NCI-H446 (cell line): Measurements from ENCODE around the gene MAGOH.
A peak's percentile ranks its signal among the peaks of the same experiment; 100 is the strongest.
"Not testable (repeated sequence)": the region's sequence is repeated elsewhere in the genome, so short reads cannot be mapped to it uniquely, and the experiment has no call there.

Experiments used
- DNase-seq, 2 experiments: peaks; one replicate each; lab custom pipeline; 2025; lab: John Stamatoyannopoulos, UW

Gene MAGOH

DNA sequence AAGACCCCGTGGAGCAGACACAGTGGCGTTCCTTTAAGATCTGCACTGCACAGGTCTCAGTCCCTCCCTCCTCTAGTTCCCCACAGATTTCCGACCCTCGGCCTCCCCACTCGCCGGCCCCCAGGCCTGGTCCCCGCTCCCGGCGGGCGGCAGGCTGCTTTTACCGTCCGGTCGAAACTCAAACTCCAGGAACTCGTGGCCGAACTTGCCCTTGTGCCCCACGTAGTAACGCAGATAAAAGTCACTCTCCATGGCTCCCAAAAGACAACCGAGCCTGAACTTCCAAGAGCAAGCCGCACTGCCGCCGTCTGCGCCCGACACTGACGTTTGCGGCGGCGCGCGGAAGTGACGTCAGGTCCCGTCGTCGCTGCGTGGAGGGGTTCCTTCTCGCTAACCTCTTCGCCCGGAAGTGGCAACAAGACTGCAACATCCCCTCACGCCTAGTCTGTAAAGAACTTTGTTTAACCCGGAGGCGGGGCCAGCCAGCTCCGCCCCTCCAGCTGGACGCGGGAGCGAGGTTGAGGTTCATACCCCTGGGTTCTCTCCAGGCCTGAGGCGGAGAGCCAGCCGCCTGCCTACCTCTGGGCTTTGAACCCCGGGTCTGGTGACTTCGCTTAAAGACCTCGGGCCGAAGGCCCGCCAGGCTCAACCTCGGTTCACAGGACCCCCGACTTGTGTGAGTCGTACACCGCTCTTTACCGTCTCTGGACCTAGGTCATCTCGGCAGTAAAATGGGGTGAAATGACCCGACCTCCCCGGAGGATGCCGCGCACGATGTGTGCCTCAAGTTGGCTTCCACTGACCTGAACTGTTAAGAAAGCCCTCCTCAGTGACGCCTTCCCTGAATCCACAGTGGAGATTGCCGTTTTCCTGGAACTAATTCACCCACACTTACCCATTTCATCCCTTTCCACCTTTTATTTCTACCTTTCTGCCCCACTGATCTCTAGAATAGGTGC lies at the start of gene MAGOH:
Gene MAGOH (minus strand): TSS at position 322 of the 959 bp plus-strand sequence. CDS start 70 bp downstream, at position 252.
- peak; percentile 95 to 98 for DNase-seq

GRCh38 chr1:53286955-53287354 lies 48.6 kb upstream of the MAGOH start:
- DNase-seq = peak in 1 of 2 experiments; percentile 72

DNA sequence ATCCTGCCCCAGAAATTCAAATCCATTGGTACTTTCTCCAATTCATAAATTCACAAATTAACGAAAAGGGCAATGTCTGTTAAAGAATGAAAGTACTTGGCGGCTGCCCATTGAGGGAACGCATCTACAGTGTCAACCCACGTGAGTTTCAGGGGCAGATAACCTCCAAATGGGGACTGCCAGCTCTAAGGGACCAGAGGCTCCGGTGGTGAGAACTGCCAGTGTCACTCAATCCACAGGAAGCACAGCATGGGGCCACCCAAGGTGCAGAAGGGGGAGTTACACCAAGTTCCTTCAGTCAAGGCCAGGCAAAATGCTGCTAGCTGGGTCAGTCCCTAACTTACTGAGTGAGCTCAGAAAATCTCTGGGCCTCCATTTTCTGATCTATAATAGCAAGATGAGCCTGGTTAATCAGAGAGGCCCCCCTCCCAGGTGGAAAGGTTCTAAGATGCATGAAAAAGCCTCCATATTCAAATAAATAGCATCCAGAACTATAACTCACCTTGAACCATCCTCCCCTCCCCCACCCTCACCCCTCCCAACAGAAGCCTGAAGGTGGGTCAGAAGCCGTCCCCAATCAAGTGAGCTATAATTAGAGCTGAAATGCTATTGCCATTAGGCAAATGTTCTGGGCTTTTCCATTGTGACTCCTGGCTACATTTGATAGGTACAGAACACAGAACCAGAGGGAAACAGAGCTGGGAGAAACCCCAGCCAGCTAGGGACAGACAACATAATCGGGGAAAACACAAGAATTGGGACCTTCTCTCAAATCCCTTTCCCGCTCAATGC lies 47.8 kb upstream of the MAGOH start:
- no peak for DNase-seq

DNA sequence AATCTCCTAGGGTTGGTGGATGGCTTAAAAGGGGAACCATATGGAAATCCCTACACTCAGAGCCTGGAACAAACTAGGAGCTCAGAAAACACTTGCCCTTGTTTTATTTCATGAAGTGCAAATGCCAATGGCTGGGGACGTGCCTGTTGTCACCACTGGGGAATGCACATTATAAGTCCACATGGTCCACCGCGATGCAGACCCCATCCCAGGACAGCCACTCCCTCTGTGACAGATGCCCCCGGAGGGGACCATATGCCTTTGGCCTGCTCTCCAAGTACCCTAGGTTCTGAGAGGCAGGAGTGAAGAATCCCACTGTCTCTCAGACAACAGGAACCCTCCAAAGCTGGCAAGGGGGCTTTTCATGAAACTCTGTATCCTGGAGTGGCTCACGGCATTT lies 47.2 kb upstream of the MAGOH start:
- DNase-seq = no peak

DNA sequence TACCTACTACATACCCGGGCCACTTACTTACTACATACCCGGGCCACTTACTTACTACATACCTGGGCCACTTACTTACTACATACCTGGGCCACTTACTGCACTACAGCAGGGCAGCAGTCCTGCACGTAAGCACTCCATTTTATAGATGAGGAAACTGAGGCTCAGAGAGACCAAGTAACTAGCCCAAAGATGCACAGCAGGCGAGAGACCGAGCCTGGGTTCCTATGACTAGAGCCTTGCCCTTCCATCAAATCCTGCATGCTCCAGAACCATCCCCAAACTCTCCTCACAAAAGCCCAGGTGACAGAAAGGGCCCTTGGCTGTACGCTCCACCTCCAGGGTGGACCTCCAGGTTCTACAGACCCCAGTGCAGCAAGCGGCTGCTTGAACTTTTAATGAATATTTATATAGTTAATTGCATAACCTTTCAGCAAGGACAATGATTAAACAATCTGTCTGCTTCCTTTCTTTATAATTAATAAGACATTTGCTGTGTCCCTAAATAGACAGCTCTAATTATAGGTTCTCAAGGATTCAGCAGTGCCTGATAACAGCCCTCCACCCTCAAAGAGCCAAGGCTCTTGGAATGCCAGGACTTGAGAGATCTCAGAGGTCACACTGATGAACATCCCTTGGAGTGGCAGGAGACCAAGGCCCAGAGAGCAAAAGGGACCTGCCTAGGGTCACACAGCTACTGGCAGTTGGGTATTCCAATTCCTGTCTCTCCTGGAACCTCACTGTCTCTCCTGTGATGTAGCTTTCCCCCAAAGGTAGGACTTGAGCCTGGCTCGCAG lies 46.1 kb upstream of the MAGOH start:
- DNase-seq = no peak

DNA sequence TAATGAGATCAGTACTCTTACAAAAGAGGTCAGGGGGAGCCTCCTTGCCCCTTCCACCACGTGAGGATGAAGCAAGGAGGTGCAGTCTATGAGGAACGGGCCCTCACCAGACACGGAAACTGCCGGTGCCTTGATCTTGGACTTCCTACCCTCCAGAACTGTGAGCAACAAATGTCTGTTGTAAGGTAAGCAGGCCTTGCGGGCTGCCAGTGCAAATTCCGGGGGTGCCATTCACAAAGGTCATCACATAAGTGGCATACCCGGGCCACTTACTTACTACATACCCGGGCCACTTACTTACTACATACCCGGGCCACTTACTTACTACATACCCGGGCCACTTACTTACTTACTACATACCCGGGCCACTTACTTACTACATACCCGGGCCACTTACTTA lies 44.8 kb upstream of the MAGOH start:
- not testable (repeated sequence) for DNase-seq

GRCh38 chr1:53281133-53281532 lies 42.8 kb upstream of the MAGOH start:
- peak in 1 of 2 experiments; percentile 44 for DNase-seq

DNA sequence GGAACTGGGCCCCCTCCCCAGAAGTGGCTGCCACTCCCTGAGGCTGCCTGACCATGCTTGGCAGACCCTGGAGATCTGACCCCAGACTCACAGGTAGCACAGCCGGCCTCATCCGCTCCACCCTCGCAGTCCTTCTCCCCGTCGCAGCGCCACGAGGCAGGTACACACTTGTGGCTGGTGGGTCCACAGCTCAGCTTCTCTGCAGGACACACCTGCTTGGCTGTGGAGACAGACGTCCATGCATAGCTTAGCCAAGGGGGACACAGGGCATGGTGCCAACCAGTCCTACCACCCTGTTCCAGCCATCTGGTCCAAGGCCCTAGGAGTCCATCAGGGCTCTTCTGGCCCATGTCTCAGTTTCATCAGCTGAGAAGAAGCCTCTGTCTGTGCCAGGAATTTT lies 42.2 kb upstream of the MAGOH start:
- peak in 1 of 2 experiments; percentile 67 for DNase-seq

DNA sequence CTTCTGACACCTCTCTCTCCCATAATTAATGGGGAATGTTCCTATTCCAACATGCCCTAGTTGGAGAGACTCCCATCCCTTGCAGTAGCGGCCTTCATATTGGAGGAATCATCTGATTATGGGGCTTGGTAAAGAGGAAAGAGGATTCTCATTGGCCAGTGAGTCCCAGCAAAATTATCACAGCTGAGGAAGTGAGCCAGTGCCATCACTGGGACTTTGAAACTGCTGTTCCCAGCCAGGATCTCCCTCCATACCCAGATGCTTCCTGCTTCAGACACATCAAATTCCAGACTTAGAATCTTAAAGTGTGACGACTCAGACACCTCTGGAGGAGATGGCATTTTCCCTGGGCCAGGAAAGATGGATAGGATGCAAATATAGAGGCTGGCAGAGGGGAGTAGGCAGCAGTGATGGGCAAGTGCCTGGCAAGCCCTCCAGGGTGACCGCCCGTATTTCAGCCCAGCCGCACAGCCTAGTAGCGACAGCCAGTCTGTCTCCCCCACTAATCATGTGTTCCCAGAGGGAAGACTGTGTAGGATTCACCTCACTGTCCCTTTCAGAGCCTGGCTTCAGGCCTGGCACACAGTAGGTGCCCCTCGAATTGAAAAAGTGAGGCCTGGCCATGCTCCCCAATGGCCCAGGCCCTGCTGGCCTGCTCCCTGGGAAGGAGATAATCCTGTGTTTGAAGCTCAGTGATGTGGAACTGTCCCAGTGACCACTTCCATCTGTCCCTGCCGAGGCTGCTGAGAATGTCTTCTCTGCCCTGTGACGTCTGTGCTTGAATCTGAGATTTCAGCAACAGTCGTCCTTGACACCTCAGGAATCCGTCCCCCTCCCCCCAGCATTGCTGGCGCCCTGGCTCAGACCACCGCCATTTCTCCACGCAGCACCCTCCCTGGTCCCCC lies 41.2 kb upstream of the MAGOH start:
- peak in 1 of 2 experiments; percentile 14 for DNase-seq

- DNase-seq = peak in 1 of 2 experiments; percentile 65
Observed at GRCh38 chr1:53278298-53278725, 40.0 kb upstream of the MAGOH start.

DNA sequence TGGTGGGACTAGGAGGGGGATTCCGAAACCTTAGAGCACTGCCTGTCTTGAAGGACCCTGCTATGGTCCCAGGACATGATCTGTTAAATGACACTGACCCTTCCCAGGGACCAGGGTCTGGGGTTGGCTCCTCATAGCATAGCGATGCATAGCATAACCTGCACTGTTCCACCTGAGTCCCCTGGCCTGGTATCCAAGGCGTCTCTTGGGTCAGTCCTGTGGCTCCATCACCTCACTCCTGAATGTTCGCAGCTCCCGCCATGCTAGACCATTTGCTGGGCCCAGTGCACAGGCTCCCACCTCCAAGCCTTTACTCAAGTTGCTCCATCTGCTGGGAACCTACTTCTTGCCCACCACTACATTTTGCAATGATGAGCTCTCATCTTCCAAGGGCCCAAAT lies 39.0 kb upstream of the MAGOH start:
- no peak for DNase-seq

GRCh38 chr1:53276902-53277281 lies 38.6 kb upstream of the MAGOH start:
- no peak for DNase-seq

GRCh38 chr1:53276153-53276901 lies 38.0 kb upstream of the MAGOH start:
- peak in 1 of 2 experiments; percentile 15 for DNase-seq

DNA sequence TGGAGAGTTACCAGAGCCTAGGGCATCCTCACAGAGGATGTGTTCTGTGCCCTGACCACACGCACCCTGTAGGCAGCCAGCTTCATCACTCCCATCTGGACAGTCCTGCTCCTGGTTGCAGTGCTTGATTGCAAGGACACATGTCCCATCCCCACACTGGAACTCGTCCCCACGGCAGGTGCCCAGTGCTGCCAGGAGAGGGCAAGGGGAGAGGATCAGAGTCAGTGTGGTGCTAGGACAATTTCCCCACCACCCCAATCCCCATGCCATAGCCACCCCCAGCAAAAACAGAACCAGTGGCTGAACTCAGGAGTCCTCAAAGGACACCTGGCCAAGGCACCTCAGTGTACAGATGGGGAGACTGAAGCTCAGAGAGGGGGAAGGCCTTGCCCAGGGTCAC lies 37.2 kb upstream of the MAGOH start:
- no peak for DNase-seq

- no peak for DNase-seq
Observed at GRCh38 chr1:53274541-53275185, 36.3 kb upstream of the MAGOH start.

- DNase-seq = no peak
Observed at GRCh38 chr1:53274026-53274425, 35.7 kb upstream of the MAGOH start.

- DNase-seq = no peak
Observed at GRCh38 chr1:53273526-53273925, 35.2 kb upstream of the MAGOH start.

- DNase-seq = no peak
Observed at GRCh38 chr1:53272349-53272748, 34.0 kb upstream of the MAGOH start.

DNA sequence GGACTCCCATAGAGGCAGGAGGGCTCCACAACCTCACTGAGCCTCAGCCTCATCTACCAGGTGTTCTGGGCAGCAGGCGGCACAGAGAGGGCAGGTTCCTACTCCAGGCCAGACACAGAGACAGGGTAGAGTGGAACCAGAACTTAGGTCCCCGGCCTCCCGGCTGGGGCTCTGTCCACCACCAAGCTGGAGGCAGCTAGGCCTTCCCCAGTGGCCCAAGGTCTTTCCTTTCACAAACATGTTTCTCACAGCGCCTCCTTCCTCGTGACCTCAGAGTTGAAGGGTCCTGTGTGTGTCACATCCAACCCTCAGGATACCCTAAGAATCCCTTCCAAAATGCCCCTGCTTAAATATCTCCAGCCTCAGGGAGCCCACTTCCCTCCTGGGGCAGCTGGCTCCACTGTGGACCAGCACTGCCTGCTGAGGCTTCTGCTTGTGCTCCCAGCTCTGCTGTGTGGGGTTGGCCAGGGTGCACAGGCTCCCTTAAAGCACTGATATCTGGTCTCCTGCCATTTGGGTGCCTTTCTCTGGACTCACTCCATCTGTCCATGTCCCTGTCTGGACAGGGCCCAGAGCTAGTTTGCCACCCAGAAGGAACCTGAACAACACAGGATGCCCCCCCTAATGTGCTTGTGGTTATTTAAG lies 33.2 kb upstream of the MAGOH start:
- no peak for DNase-seq
